ENCODE results near the gene CBX1.

- TF ChIP-seq CTCF (IDR thresholded peaks at IDR 0.05; ENCODE audit: insufficient read depth, low read depth, low read length), result no peak
- TF ChIP-seq EZH2 (IDR thresholded peaks at IDR 0.05; ENCODE audit: insufficient read depth, low read length), result no peak
Observed at GRCh38 chr17:48100591-48101011, 677 bp downstream of the CBX1 start.
